ENCODE results near the gene CES3.
"Not testable (repeated sequence)": the region's sequence is repeated elsewhere in the genome, so short reads cannot be mapped to it uniquely, and the experiment has no call there.

CES3 gene

DNA sequence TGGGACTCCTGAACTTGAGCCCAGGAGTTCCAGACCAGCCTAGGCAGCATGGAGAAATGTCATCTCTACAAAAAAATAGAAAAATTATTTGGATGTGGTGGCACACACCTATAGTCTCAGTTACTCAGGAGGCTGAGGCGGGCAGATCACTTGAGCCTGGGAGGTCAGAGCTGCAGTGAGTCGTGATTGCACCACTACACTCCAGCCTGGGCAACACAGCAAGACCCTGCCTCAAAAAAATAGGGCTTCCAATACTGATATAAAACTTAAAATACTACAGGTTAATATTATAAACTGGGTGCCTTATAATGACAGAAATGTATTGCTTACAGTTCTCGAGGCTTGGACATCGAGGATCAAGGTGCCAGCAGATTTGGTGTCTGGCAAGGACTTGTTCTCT is 15.1 kb upstream of the CES3 start:
- DNase-seq (ENCODE audit: low read depth): no peak

DNA sequence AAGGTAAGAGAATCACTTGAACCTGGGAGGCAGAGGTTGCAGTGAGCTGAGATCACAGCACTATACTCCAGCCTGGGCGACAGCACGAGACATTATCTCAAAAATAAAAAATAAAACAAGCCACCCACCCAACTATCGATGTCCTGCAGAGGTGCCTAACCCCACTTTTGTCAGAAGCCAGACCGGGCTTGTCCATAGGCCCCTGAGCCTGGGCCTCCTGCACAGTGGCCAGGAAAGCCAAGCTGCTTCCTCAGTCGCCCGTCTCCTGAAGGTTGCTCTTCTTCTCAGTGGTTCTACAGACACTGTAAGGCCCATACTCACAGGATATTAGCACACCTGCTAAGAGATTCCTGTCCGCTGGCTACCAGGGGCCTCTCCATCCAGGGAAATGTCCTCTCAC is 14.5 kb upstream of the CES3 start:
- DNase-seq (ENCODE audit: low read depth): no peak

DNA sequence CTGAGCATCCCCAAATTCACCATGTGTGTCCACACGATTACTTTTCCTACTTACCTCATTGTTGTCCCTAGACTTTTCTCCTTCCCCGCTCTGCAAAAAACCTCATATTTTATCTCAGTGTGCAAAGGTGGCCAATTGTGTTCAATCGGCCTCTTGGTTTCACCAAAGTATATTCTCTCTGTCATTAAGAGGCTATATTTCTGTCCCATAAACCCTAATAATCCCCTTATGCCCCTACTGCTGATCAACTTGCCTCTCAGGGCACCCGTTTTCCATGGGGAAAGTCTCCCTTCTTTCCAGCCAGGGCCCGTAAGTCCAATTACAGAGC is 14.1 kb upstream of the CES3 start:
- no peak for DNase-seq (ENCODE audit: low read depth)

DNA sequence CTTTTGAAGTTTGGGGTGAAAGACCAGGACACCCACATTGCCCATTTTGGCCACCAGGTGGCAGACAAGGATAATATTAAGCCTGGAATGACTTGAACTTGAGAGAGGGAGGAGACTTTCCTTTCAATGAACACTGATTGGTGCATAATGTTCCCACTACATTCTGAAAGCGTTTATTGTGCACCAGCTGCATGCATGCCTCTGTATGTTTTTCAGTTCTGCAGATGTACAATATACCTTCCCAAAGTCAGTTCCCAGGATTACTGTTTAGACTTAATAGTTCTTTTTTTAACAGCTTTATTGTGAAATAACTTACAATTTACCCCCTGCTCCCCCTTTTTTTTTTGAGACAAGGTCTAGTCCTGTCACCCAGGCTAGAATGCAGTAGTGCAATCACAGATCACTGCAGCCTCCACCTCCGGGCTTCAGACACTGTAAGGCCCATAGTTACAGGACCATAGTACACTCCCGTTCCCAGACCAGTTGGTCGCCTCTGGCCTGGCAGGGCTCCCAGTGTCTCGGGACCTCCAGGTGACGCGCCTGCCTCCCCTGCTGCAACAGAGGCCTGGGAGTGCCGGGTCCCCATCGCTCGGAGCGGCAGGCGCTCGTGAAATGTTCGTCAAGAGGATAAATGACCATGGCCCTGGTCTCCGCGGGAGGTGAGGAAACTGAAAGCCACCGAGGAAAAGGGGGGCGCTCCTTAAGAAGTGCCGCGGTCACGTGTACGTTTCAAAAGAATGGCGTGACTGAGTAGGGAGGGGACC is 13.6 kb upstream of the CES3 start:
- DNase-seq (ENCODE audit: low read depth): peak; percentile 76

DNA sequence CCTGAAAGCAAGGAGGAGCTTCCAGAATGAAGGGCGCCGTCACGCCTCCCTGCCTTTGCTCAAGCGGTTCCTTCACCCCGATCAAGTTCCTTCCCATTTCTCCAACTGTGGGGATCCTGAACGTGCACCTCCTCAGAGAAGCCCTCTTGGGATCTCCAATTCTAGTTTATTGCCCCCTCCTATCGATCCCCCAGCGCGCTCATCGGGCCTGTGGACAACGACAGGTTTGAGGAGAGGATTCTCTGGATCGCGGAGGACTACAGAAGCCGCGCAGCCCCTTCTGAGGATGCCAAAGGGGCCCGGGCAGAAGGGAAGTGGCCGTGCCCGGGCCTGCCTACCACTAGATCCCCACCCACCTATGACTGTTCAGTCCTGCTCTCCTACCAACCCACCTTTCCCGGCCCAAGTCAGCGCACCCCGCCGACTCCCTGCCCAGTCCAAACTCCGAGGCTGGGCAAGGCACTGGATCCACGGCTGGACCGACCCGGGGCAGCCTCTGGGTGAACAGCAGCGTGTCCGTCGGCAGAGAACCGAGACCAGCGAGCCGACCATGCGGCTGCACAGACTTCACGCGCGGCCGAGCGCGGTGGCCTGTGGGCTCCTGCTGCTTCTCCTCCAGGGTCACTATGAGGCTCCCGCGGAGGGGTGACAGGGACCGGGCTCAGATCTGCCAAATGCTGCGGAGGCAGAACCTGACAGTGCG is 12.8 kb upstream of the CES3 start:
- DNase-seq (ENCODE audit: low read depth): no peak

DNA sequence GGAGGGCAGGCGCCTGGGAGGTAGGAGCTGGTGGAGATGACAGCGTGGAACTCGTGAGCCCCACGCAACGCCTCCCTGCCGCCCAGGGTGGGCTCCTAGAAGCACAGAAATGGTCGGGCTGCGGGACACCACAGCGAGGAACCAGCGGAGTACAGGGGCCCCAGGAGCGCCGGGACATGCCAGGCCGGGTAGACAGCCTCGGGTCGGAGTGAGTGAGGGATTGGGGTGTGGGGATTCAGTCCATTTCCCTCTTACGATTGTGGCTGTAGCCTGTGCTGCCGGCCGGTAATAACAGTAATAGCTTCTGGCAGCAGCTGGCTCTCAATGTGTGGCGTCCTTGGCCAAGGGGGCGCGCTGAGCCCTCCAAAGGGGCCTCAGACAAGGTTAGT is 12.2 kb upstream of the CES3 start:
- no peak for DNase-seq (ENCODE audit: low read depth)

DNA sequence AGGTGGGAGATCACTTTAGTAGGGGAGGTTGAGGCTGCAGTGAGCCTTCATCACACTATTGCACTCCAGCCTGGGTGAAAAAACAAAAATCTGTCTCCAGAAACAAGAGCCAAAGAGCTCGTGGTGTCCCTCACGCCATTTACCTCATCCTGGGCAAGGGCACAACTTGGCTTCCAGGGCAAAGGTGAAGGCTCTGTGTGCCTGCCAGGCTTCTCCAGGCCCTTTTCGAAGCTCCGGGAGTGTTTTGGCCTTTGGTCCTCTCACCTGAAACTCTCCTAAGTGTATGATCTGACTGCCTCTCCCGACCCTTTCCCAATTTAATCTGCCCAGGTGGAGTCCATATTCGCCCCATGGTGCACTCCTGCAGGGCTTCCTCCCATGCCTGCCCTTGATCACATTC is 11.6 kb upstream of the CES3 start:
- no peak for DNase-seq (ENCODE audit: low read depth)

DNA sequence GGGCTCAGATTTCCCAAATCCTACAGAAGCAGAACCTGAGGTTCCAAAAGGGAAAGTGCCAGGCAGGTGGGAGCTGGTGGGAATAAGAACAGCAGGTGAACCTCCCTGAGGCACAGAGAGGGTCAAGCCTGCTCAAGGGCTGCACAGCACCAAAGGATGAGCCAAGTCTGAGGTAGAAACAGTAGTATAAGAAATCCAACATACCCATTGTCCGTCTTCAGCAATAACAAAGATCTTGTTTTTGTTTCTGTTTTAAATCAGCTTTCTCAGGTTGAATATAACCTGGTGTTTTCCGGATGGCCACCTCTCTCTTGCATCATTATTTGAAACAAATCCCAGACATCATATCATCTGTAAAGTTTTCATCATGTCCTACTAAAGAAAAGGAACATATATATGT is 10.6 kb upstream of the CES3 start:
- DNase-seq (ENCODE audit: low read depth): no peak

DNA sequence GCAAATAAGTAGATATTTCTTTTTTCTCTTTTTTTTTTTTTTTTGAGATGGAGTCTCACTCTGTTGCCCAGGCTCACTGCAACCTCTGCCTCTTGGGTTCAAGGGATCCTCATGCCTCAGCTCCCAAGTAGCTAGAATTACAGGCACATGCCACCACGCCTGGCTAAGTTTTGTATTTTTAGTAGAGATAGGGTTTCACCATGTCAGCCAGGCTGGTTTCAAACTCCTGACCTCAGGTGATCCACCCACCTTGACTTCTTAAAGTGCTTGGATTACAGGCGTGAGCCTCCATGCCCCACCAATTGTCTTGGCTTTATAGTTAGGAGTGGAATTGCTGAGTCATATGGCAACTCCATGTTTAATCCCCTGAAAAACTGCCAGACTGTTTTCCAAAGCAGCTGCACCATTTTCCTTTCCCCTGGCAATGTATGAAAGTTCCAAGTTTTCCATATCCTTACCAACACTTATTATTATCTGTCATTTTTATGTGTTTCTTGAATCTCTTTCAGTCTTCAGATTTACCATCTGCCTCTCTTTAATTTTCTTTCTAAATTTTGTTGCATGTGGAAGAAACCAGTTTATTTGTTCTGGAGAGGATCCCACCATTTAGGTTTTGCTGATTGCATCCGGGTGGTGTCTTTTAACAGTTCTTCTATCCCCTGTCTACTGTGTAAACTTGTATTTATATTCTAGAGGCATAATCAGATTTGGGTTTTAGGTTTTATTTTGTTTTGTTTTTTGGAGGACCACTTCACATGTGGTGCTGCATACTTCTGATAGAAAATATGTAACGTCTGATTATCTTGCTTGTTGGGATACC is 9.9 kb upstream of the CES3 start:
- no peak for DNase-seq (ENCODE audit: low read depth)

DNA sequence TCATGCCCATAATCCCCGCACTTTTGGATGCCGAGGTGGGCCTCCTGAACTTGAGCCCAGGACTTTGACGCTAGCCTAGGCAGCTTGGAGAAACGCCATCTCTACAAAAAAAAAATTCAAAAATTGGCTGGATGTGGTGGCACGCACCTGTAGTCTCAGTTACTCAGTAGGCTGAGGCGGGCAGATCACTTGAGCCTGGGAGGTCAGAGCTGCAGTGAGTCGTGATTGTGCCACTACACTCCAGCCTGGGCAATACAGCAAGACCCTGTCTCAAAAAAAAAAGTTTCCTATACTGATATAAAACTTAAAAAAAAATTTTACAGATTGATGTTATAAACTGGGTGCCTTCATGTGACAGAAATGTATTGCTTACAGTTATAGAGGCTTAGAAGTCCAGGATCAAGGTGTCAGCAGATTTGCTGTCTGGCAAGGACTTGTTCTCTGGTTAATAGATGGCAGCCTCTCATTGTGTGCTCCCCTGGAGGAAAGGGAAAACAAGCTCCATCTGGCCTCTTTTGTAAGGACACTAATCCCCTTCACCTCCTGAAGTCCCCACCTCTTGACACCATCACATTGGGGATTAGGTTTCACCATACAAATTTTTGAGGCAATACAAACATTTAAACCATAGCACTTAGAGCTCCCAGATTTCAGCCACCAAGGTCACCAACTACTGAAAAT is 8.5 kb upstream of the CES3 start:
- no peak for DNase-seq (ENCODE audit: low read depth)

DNA sequence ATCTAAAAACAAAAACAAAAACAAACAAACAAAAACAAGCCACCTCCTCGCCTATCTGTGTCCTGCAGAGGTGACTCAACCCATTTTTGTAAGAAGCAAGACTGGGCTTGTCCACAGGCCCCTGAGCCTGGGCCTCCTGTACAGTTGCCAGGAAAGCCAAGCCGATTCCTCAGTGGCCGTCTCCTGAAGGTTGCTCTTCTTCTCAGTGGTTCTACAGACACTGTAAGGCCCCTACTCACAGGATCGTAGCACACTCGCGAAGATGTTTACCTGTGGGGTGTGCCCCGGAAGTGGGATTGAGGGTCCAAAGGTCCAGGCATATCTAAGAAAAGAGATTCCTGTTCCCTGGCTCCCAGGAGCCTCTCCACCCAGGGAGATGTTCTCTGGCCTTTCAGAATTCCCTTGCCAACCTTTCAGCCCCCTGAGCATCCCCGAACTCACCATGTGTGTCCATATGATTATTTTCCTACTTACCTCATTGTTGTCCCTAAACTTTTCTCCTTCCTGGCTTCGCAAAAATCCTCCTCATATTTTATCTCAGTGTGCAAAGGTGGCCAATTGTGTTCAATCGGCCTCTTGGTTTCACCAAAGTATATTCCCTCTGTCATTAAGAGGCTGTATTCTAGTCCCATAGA is 7.5 kb upstream of the CES3 start:
- no peak for DNase-seq (ENCODE audit: low read depth)

DNA sequence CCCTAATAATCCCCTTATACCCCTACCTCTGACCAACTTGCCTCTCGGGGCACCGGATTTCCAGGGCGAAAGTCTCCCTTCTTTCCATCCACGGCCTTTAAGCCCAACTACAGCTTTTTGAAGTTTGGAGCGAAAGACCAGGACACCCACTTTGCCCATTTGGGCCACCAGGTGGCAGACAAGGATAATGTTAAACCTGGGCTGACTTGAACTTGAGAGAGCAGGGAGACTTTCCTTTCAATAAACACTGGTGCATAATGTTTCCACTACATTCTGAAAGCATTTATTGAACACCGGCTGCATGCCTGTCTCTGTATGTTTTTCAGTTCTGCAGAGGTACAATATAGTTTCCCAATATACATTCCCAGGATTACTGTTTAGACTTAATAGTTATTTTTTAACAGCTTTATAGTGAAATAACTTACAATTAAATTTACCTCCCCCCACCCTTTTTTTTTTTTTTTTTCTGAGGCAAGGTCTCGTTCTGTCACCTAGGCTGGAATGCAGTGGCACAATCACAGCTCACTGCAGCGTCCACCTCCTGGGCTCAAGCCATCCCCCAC is 6.9 kb upstream of the CES3 start:
- peak; percentile 52 for DNase-seq (ENCODE audit: low read depth)

DNA sequence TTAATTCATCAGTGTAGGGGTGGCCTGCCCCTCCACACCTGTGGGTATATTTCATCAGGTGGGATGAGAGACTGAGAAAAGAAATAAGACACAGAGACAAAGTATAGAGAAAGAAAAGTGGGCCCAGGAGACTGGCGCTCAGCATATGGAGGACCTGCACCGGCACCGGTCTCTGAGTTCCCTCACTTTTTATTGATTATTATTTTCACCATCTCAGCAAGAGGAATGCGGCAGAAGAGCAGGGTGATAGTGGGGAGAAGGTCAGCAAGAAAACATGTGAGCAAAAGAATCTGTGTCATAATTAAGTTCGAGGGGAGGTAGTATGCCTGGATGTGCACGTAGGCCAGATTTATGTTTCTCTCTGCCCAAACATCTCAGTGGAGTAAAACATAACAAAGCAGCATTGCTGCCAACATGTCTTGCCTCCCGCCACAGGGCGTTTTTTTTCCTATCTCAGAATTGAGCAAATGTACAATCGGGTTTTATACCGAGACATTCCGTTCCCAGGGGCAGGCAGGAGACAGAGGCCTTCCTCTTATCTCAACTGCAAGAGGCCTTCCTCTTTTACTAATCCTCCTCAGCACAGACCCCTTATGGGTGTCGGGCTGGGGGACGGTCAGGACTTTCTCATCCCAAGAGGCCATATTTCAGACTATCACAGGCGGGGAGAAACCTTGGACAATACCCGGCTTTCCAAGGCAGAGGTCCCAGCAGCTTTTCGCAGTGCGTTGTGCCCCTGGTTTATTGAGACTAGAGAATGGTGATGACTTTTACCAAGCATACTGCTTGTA is 5.5 kb upstream of the CES3 start:
- not testable (repeated sequence) for DNase-seq (ENCODE audit: low read depth)

DNA sequence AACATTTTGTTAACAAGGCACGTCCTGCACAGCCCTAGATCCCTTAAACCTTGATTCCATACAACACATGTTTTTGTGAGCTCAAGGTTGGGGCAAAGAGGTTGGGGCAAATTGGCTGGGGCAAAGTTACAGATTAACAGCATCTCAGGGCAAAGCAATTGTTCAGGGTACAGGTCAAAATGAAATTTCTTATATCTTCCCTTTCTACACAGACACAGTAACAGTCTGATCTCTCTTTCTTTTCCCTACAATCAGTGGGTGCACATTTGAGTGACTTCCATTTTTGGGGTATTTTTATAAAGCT is 5.0 kb upstream of the CES3 start:
- not testable (repeated sequence) for DNase-seq (ENCODE audit: low read depth)

DNA sequence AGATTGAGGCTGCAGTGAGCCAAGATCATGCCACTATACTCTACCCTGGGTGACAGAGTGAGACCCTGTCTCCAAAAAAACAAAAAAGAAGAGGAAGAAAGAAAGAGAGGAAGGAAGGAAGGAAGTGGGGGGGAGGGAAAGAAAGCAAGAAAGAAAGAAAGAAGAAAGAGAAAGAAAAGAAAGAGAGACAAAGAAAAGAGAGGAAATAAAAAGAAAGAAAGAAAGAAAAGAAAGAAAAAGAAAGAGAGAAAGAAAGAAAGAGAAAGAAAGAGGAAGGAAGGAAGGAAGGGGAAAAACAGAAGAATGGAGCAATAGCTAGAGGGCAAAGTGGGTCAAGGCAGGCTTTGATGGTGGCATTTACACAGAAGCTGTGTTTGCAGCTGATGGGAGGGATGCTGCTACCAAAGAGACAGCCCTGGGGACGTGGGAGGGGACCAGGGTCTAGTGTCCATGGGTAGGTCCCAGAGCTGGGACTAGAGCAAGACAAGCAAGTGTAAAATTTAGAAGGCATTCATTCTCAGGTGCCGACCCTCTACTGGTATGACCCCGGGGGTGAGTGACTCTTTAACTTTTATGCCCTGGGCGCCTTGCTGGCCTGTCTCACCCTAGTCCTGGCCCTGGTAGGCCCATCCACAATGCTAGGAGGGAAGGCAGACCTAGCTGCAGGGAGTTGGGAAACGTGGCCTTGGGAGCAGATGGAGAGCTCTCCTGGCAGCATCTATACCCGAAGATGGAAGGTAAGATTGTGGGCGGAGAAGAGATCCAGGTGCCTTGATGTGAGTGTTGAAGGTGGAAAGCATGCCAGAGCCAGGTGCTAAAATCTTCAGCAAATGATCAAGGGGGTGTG is 2.0 kb upstream of the CES3 start:
- DNase-seq (ENCODE audit: low read depth): no peak

DNA sequence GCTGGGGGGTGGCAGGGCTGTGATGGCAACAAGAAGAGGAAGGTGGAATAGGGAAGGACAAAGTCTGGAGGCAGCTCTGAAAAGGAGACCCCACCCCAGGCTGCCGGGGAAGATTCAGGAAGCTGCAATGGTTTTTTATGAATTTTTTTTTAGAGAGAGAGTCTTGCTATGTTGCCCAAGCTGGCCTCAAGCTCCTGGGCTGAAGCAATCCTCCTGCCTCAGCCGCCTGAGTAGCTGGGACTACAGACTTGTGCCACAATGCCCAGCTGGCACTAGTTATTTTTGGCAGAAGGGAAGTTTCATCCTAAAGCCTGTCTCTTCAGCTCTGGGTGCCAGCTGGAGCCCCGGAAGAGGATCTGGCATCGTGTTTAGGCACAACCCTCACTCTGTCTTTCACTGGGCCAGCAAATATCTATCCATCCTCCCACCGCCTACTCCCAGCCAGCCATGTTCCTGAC is 1.3 kb upstream of the CES3 start:
- DNase-seq (ENCODE audit: low read depth): no peak

DNA sequence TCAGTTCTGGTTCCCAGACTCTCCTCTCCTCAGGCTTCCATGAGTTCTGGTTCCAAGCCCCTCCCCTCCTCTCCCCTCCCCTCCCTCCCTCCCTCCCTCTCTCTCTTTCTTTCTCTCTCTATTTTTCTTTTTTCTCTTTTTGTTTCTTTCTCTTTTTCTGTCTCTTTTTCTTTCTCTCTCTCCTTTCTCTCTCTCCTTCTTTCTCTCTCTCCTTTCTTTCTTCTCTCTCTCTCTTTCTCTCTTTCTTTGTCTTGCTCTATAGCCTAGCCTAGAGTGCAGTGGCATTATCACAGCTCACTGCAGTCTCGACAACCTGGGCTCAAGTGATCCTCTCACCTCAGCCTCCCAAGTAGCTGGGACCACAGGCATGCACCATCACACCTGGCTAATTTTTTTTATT is 796 bp upstream of the CES3 start:
- DNase-seq (ENCODE audit: low read depth): no peak

DNA sequence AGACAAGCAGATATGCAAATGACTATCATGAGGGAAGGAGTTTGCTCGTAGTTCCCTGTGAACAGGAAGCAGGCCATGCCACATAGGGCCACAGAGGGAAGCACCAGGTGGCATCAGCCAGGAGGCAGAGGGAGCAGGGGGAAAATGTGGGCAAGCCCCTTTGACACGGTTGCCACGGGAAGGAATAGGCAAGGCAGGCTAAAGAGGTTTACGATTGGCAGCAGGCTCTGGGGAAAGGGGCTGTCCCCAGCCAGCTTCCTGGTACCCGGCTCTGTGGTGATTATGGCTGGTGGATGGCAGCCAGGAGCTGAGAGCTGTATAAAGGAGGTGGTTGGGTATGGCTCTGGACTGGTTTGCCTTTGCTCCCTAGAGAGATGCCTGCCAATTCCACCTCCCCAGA is 848 bp downstream of the CES3 start:
- DNase-seq (ENCODE audit: low read depth): no peak

DNA sequence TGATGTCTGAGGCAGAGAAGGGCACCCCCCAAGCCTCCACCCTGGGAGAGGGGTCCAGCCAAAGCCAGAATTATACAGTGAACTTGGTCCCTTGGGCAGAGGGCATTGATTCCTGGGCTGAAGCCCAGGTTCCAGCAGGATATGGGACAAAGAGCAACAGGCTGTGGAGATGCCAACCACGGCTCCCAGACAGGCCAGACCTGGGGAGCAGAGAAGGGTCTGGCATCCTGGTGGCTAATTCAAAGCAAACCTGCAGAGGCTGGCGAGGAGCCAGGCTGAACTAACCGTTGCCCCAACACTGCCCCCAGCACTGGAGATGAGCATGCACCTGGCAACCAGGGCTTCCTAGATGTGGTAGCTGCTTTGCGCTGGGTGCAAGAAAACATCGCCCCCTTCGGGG is 3.0 kb downstream of the CES3 start:
- no peak for DNase-seq (ENCODE audit: low read depth)

DNA sequence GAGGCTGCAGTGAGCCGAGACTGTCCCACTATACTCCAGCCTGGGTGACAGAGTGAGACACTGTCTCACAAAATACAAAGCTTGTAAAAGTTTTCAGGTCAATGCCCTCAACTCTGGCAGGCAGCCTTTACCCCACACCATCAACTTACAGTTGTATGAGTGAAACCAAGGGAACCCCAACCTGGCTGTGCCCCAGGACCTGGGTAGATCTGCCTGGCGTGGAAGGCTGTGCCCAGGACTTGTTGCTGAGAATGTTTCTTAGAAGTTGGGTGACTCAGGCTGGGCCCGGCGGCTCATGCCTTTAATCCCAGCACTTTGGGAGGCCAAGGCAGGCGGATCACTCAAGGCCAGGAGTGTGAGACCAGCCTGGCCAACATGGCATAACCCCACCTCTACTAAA is 7.8 kb downstream of the CES3 start:
- no peak for DNase-seq (ENCODE audit: low read depth)
